OCI-LY7 (cell line): ENCODE measurements around the gene APOD.
"Not testable (repeated sequence)": the region's sequence is repeated elsewhere in the genome, so short reads cannot be mapped to it uniquely, and the experiment has no call there.

Source experiments
- EZH2phosphoT487 ChIP-seq: fragments of 200-600 bp; sonication (generic); IDR thresholded peaks from 2 replicates; pipeline ENCODE4 v1.6.1; 2018; ENCODE audit warnings: low read depth, borderline replicate concordance, mild to moderate bottlenecking, mixed run types, antibody characterized with exemption, low read length, moderate library complexity, mixed read lengths
- TF ChIP-seq, protein P1 (sequence below): fragments of 200-600 bp; sonication (generic); conservative IDR thresholded peaks from 2 replicates; pipeline ENCODE4 v1.5.1; 2014; ENCODE audit warnings: mild to moderate bottlenecking, antibody characterized with exemption, low read length, moderate library complexity, mixed read lengths

GRCh38 chr3:195620476-195620875 lies 36.7 kb upstream of the APOD start:
- TF ChIP-seq, protein P1, sequence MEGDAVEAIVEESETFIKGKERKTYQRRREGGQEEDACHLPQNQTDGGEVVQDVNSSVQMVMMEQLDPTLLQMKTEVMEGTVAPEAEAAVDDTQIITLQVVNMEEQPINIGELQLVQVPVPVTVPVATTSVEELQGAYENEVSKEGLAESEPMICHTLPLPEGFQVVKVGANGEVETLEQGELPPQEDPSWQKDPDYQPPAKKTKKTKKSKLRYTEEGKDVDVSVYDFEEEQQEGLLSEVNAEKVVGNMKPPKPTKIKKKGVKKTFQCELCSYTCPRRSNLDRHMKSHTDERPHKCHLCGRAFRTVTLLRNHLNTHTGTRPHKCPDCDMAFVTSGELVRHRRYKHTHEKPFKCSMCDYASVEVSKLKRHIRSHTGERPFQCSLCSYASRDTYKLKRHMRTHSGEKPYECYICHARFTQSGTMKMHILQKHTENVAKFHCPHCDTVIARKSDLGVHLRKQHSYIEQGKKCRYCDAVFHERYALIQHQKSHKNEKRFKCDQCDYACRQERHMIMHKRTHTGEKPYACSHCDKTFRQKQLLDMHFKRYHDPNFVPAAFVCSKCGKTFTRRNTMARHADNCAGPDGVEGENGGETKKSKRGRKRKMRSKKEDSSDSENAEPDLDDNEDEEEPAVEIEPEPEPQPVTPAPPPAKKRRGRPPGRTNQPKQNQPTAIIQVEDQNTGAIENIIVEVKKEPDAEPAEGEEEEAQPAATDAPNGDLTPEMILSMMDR = not testable (repeated sequence)
- not testable (repeated sequence) for TF ChIP-seq EZH2phosphoT487
